Stimulated activated CD4-positive, alpha-beta T cell treated with anti-CD3 and anti-CD28 coated beads, Interleukin-1b, Interleukin-23, amount 100 ng/mL, for 24 hours (primary cell): ENCODE results near the gene GASK1B.

ENCODE experiments used
- DNase-seq, 4 experiments: peaks; one replicate each; pipeline ENCODE4 v3.0.0-alpha.2; 2020; ENCODE audit warnings: low read depth in 4 of 4, low spot score in 1 of 4

The GASK1B gene

GRCh38 chr4:158172261-158173258 is at the start of gene GASK1B:
Gene GASK1B, minus strand, starts transcription at chr4:158173025. Its CDS starts 1,650 bp downstream, at chr4:158171375.
- no peak for DNase-seq

GRCh38 chr4:158219623-158220022 is 46.8 kb upstream of the GASK1B start:
- DNase-seq = no peak

GRCh38 chr4:158217763-158218162 is 44.9 kb upstream of the GASK1B start:
- no peak for DNase-seq

DNA sequence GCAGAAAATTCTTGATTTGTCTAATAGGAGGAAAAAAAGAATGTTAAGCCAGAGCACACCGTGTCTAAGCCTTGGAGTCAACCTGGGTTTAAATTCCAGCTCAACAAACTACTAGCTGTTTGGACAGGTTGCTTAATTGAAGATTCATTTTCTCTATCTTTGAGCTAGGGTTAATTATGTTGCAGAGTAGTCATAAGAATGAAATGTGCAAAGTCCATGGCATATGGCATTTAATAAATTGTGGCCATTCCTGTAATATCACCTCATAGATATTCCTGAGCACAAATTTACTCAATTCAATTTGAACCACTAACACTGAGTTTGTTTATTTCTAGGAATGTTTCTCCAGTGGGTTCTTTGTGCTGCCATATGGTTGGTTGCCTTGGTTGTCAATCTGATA is 42.0 kb upstream of the GASK1B start:
- DNase-seq = no peak

DNA sequence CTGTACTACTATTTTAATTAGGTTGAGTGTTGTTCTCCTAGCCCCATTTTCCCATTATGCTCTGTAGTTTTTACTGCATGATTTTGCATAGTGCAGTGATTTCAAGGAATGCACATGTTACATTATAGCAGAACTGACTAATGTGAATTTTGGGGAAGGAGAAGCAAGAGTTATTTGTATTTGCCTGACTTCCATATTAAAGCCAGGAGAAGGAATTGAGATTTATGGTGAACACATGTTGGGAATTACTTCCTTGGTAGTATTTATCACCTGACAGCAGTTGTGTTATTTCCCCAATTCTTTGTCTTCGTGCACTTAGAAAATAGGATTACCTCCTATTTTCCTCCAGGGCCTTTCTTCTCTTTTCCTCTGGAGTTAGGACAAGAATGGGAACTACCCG is 40.6 kb upstream of the GASK1B start:
- no peak for DNase-seq

DNA sequence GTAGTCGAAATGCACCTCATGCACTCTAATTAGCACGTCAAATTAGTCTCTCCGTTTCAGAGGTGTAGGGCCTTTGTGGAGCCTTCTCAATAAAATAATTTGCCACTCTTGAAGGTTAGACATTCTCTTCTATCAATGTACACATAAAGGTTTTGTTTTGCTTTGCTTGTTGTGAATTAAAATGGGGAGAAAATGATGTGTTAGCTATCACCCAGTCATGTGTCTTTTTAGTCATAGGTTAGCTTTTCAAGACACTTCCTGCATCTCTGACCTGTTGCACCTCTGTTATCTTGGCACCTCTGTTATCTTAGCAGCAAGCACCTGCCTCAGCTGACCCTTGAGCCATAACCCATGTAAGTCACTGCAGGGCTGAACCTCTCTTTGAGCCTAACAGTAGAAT is 38.4 kb upstream of the GASK1B start:
- DNase-seq = no peak

GRCh38 chr4:158209825-158210807 is 37.3 kb upstream of the GASK1B start, which contains the start of gene TMEM144:
Gene TMEM144, plus strand, starts transcription at chr4:158210486. Its CDS starts 2,182 bp downstream, at chr4:158212668.
- DNase-seq = peak in 3 of 4 experiments; percentile 7 to 42 (median 18)

GRCh38 chr4:158208963-158209640 is 36.3 kb upstream of the GASK1B start:
- no peak for DNase-seq

- no peak for DNase-seq
These were observed 31.1 kb upstream of the GASK1B start for GRCh38 chr4:158203929-158204328.

GRCh38 chr4:158203436-158203835 is 30.6 kb upstream of the GASK1B start:
- DNase-seq = no peak

GRCh38 chr4:158202481-158202880 is 29.7 kb upstream of the GASK1B start:
- no peak for DNase-seq

GRCh38 chr4:158201876-158202275 is 29.1 kb upstream of the GASK1B start:
- no peak for DNase-seq

- DNase-seq = no peak
These were observed 28.5 kb upstream of the GASK1B start for GRCh38 chr4:158201322-158201721.

- no peak for DNase-seq
These were observed 27.4 kb upstream of the GASK1B start for GRCh38 chr4:158200214-158200613.

GRCh38 chr4:158197194-158197776 is 24.5 kb upstream of the GASK1B start:
- no peak for DNase-seq

GRCh38 chr4:158195297-158195696 is 22.5 kb upstream of the GASK1B start:
- DNase-seq = no peak

DNA sequence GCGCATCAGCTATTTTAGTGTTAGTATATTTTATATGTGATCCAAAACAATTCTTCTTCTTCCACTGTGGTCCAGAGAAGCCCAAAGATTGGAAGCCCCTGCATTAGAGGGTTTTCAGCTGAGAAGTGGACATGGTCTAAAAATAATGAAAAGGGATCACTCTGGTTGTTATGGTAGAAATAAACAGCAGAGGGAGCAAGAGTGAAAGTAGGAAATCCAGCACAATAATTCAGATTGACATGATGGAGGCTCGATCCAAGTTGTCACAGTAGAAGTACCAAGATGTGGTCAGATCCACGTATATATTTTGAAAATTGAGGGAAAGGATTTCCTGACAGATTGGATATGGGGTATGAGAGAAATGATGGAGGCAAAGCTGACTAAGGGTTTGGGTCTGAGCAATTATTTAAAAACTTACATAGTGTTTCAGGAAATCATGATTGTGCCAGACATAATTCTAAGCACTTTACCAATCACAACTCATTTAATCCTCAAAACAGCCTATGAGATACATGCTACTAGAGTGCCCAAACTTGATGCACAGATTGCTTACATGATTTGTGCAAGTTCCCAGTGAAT is 20.4 kb upstream of the GASK1B start:
- no peak for DNase-seq

GRCh38 chr4:158192439-158193158 is 19.8 kb upstream of the GASK1B start:
- DNase-seq = no peak

DNA sequence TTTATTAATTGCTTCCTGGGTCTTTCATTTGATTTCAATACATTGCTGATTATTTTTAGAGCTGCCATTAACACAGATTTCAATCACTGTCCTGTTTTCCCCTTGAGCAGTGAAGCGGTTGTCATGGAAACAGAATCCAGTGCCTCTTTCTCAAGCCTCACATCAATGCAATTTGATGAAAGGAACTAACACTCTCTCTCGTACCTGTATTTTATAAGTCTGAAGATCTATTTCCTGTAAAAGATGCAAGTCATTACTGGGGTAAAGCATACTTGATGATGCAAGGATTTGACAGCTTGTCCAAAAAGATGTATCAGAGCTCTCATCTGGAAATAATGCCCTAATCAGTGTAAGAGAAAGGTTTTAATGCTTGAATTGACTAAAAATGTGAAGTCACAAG is 17.9 kb upstream of the GASK1B start:
- DNase-seq = no peak
